ENCODE measurements around the gene IGHMBP2. TPM values are rescaled to one million over a fixed set of nuclear protein-coding genes. Genes with fewer than 3 reads are reported as not detected.

The IGHMBP2 gene
- total RNA-seq, 1 experiment from 2014 or later: 24.0 TPM

DNA sequence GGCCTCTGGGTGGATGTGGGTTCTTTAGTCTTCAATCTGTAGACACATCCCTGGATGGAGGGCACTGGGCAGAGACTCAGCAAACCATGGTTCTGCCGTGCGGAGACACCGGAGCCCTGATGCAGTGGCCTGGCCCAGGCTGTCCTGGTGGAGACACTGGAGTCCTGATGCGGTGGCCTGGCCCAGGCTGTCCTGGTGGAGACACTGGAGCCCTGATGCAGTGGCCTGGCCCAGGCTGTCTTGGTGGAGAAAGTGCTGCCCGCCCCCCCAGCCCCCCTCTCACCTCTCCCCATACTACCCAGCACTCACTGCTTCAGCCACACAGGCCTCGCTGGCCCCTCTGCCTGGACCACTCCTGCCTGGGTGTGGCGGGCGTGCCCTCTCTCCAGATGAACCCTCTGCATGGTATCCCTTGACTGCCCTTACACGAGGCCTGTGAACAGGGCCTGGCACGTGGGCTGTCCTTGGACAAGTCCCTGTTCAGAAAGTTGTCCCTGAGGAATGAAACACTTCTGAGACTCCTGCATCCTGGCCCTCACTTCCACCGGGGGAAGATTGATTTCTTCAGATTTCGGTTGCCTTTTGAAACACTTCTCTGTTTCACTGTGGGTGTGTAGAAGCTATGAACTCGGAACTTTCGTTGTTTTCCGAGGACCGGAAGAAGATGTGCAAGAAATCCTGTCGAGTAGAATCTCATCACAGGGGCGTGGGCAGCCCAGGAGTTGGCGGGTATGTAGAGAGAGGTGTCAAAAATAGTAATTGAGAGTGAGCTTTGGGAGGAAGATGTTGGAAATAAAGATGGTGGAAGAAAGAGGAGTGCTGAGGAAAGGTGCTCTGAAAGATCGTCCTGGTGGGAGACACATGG is 26.2 kb downstream of the IGHMBP2 start:
- Histone ChIP-seq H2AK5ac (ENCODE audit: insufficient read length, low read length) (no peak overlapping the region), H3K18ac (ENCODE audit: insufficient read length, low read depth, low read length) (no peak overlapping the region), H3T11ph (ENCODE audit: low read length) (no peak overlapping the region), H2BK15ac (ENCODE audit: low read depth, low read length) (no peak overlapping the region), H3K56ac (ENCODE audit: insufficient read length, low read depth, low read length) (no peak overlapping the region), H2BK5ac (ENCODE audit: insufficient read length, low read length) (no peak overlapping the region), H3K79me2 (ENCODE audit: insufficient read depth, low read length) (no peaks in the 10 kb centered on the region), H3K79me1 (ENCODE audit: insufficient read depth, low read depth, low read length, poor library complexity, severe bottlenecking) (no peaks in the 10 kb centered on the region), H3K23me2 (ENCODE audit: insufficient read length, low read depth, low read length, poor library complexity, severe bottlenecking) (no peaks in the 10 kb centered on the region), H2BK120ac (ENCODE audit: low read depth, low read length, poor library complexity, severe bottlenecking) (no peak overlapping the region), H3K9me3 (ENCODE audit: control insufficient read depth, low read depth, low read length) (peaks cover 5% of the 10 kb centered on the region), H4K5ac (ENCODE audit: insufficient read length, low read depth, low read length) (no peak overlapping the region), H3K4me1 (ENCODE audit: insufficient read depth, low read length) (no peaks in the 10 kb centered on the region), H3K27ac (ENCODE audit: insufficient read length, low read depth, low read length) (no peak overlapping the region), H2AFZ (ENCODE audit: low read length) (no peak overlapping the region), H3K14ac (ENCODE audit: insufficient read depth, low read length) (no peak overlapping the region), H3K4ac (ENCODE audit: low read depth, low read length) (no peak overlapping the region), H3K4me2 (ENCODE audit: insufficient read depth, insufficient read length, low read length) (no peak overlapping the region), H3K27me3 (ENCODE audit: insufficient read depth, low read length) (no peaks in the 10 kb centered on the region), H4K91ac (ENCODE audit: insufficient read length, low read depth, low read length) (no peak overlapping the region), H2BK12ac (ENCODE audit: insufficient read length, low read depth, low read length) (no peak overlapping the region), H3K9ac (ENCODE audit: extremely low read depth, insufficient read length, low read length) (no peak overlapping the region), H2BK20ac (ENCODE audit: low read depth, low read length, poor library complexity, severe bottlenecking) (no peak overlapping the region), H4K8ac (replicated peaks; ENCODE audit: insufficient read length, low read depth, low read length) (no peak overlapping the region), H4K20me1 (ENCODE audit: control insufficient read depth, insufficient read depth, insufficient read length) (no peaks in the 10 kb centered on the region), H3K23ac (ENCODE audit: insufficient read length, low read depth, low read length) (no peak overlapping the region)
- H3K9me3 Mint-ChIP-seq: peaks cover 12 to 14% of the 10 kb centered on the region in 2 experiments
- peaks cover 34 to 59% (median 50%) of the 10 kb centered on the region in 3 experiments for H3K36me3 Mint-ChIP-seq (ENCODE audit: insufficient read depth in 1 of 3, low read depth in 3 of 3)
- H3K27ac Mint-ChIP-seq: peak overlapping the region in 1 of 3 experiments; percentile 8; a peak in 1 of 7 replicates
- no peaks in the 10 kb centered on the region for H3K27me3 Mint-ChIP-seq (ENCODE audit: low read depth)
- H3K4me3 Mint-ChIP-seq: no peak overlapping the region; a peak in 1 of 5 replicates
- no peak for DNase-seq
- WGBS (ENCODE audit: extremely low coverage, insufficient read length, low lambda C conversion rate): no CpG with 5 or more reads among the region's 20 CpGs
- no peak for TF ChIP-seq CTCF (conservative IDR thresholded peaks at IDR 0.05)
- no peaks in the 10 kb centered on the region for H3K4me1 Mint-ChIP-seq
